Upper lobe of right lung (tissue), 1 donor: ENCODE data around the gene SIPA1. TPM values are rescaled to one million over a fixed set of nuclear protein-coding genes. Genes with fewer than 3 reads are reported as not detected.
A peak's percentile ranks its signal among the peaks of the same experiment; 100 is the strongest.

Source experiments
- ATAC-seq: fragments of 200-7000 bp; cut with Tn5 transposase; one replicate; pipeline ENCODE4 v1.9.1; 2020; ENCODE audit warnings: mild to moderate bottlenecking, moderate library complexity
- DNase-seq: peaks from one replicate; pipeline ENCODE4 v3.0.0-alpha.2; 2020
- H3K27ac ChIP-seq: fragments of 200-600 bp; one replicate; pipeline ENCODE4 v1.8.0; 2022
- H3K27me3 ChIP-seq: fragments of 200-600 bp; one replicate; pipeline ENCODE4 v1.8.0; 2022; ENCODE audit warnings: mild to moderate bottlenecking
- H3K36me3 ChIP-seq: fragments of 200-600 bp; one replicate; pipeline ENCODE4 v1.8.0; 2022
- H3K4me1 ChIP-seq: fragments of 200-600 bp; one replicate; pipeline ENCODE4 v1.8.0; 2022
- H3K4me3 ChIP-seq: fragments of 200-600 bp; one replicate; pipeline ENCODE4 v1.8.0; 2022; ENCODE audit warnings: mild to moderate bottlenecking
- H3K9me3 ChIP-seq: fragments of 200-600 bp; one replicate; pipeline ENCODE4 v1.8.0; 2022
- intact Hi-C: fragments of 100-400 bp; cut with DNase I; formaldehyde crosslinking; loops from one replicate; pipeline ENCODE4 v1.11.0; 2022
- total RNA-seq: library from RNA; stranded (reverse); fragmentation: NEBNext Ultra II Directional; extraction: Animal tissue kit (Norgen Biotek cat#: 25700); gene quantifications from one replicate; pipeline ENCODE4 v1.2.1, GENCODE V29; 2021
- TF ChIP-seq, protein P1 (sequence below): fragments of 200-600 bp; IDR thresholded peaks from one replicate; pipeline ENCODE4 v1.8.0; 2022; ENCODE audit warnings: antibody characterized with exemption
- donor health status: DM: no; HTN: yes; CAD: no; lungs with severe emphysema.

The SIPA1 gene
- total RNA-seq, 1 donor from 2014 or later: 86.5 TPM

- peaks cover 13% of the 10 kb centered on the region for H3K4me1 ChIP-seq
- H3K9me3 ChIP-seq: no peaks in the 10 kb centered on the region
- no peak overlapping the region for H3K27ac ChIP-seq
- ATAC-seq (peak; percentile 23), DNase-seq (peak; percentile 69)
- no peaks in the 10 kb centered on the region for H3K27me3 ChIP-seq
- H3K36me3 ChIP-seq: peaks cover 27% of the 10 kb centered on the region
- H3K4me3 ChIP-seq: no peak overlapping the region
- TF ChIP-seq, protein P1, sequence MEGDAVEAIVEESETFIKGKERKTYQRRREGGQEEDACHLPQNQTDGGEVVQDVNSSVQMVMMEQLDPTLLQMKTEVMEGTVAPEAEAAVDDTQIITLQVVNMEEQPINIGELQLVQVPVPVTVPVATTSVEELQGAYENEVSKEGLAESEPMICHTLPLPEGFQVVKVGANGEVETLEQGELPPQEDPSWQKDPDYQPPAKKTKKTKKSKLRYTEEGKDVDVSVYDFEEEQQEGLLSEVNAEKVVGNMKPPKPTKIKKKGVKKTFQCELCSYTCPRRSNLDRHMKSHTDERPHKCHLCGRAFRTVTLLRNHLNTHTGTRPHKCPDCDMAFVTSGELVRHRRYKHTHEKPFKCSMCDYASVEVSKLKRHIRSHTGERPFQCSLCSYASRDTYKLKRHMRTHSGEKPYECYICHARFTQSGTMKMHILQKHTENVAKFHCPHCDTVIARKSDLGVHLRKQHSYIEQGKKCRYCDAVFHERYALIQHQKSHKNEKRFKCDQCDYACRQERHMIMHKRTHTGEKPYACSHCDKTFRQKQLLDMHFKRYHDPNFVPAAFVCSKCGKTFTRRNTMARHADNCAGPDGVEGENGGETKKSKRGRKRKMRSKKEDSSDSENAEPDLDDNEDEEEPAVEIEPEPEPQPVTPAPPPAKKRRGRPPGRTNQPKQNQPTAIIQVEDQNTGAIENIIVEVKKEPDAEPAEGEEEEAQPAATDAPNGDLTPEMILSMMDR: no peak
- intact Hi-C loops: no loop called here
Measured at GRCh38 chr11:65591939-65592857, 45.7 kb upstream of the SIPA1 start.

GRCh38 chr11:65592858-65593517 is 44.9 kb upstream of the SIPA1 start:
- H3K4me3 ChIP-seq: no peak overlapping the region
- peaks cover 6% of the 10 kb centered on the region for H3K4me1 ChIP-seq
- H3K27me3 ChIP-seq: no peaks in the 10 kb centered on the region
- TF ChIP-seq, protein P1: no peak
- no peak for ATAC-seq
- peaks cover 35% of the 10 kb centered on the region for H3K36me3 ChIP-seq
- intact Hi-C loops: no loop called here
- DNase-seq: no peak
- no peak overlapping the region for H3K27ac ChIP-seq
- H3K9me3 ChIP-seq: no peaks in the 10 kb centered on the region

GRCh38 chr11:65593518-65594414 is 44.1 kb upstream of the SIPA1 start:
- Histone ChIP-seq H3K9me3 (no peaks in the 10 kb centered on the region), H3K4me3 (no peak overlapping the region), H3K27me3 (no peaks in the 10 kb centered on the region), H3K36me3 (peaks cover 43% of the 10 kb centered on the region), H3K4me1 (no peaks in the 10 kb centered on the region), H3K27ac (no peak overlapping the region)
- DNase-seq (no peak), ATAC-seq (peak; percentile 48)
- intact Hi-C loops: no loop called here
- TF ChIP-seq, protein P1: peak; percentile 67

GRCh38 chr11:65595131-65595530 is 42.8 kb upstream of the SIPA1 start:
- TF ChIP-seq, protein P1: no peak
- H3K27me3 ChIP-seq: no peaks in the 10 kb centered on the region
- no peaks in the 10 kb centered on the region for H3K4me1 ChIP-seq
- peak overlapping the region; percentile 11 for H3K27ac ChIP-seq
- ATAC-seq (peak; percentile 1), DNase-seq (no peak)
- intact Hi-C loops: no loop called here
- H3K36me3 ChIP-seq: peaks cover 41% of the 10 kb centered on the region
- no peak overlapping the region for H3K4me3 ChIP-seq
- H3K9me3 ChIP-seq: no peaks in the 10 kb centered on the region

GRCh38 chr11:65595543-65596281 is 42.2 kb upstream of the SIPA1 start, which contains the start of gene KCNK7:
KCNK7 (minus strand) TSS chr11:65595800; CDS start chr11:65595772, 28 bp downstream.
- Histone ChIP-seq H3K27ac (peak within 1 kb of the TSS; percentile 11), H3K4me1 (no peaks in the 10 kb centered on the region), H3K9me3 (no peaks in the 10 kb centered on the region), H3K36me3 (peaks cover 35% of the 10 kb centered on the region), H3K4me3 (no peak within 1 kb of the TSS), H3K27me3 (no peaks in the 10 kb centered on the region)
- intact Hi-C loops: no loop called here
- TF ChIP-seq, protein P1: no peak
- ATAC-seq: no peak
- DNase-seq: no peak
